ENCODE results near the gene ETNK2. TPM values are rescaled to one million over a fixed set of nuclear protein-coding genes. Genes with fewer than 3 reads are reported as not detected.

The ETNK2 gene
- total and polyA plus RNA-seq, 2 of the 4 experiments (the other 2 are of a cell fraction) = 18.9 to 26.0 TPM

- no TSS peak for BruUV-seq (replicated peaks)
- Histone ChIP-seq H3K9me3 (ENCODE audit: control insufficient read depth, insufficient read depth, low read length) (no peaks in the 10 kb centered on the region), H4K5ac (ENCODE audit: low read depth, low read length) (peak overlapping the region; percentile 80), H3K4me2 (ENCODE audit: low read depth, low read length) (peak overlapping the region; percentile 93), H3K9me1 (ENCODE audit: insufficient read depth, low read length) (peaks cover 7% of the 10 kb centered on the region; the same call in 1 of the 2 replicates), H3K14ac (replicated peaks; ENCODE audit: low read depth, low read length) (peak overlapping the region; percentile 92), H2AK9ac (replicated peaks; ENCODE audit: low read depth, low read length, poor library complexity) (peak overlapping the region; percentile 91), H3K27me3 (ENCODE audit: control insufficient read depth, insufficient read depth, low read length) (peaks cover 9% of the 10 kb centered on the region; the same call in 1 of the 2 replicates), H3K9ac (ENCODE audit: low read depth, low read length) (peak overlapping the region; percentile 85), H4K91ac (ENCODE audit: insufficient read depth, low read depth, low read length) (peak overlapping the region; percentile 71; the same call in 1 of the 2 replicates), H3K18ac (ENCODE audit: low read depth, low read length) (peak overlapping the region; percentile 15), H4K20me1 (ENCODE audit: insufficient read depth, low read length) (no peaks in the 10 kb centered on the region), H3K56ac (ENCODE audit: extremely low read depth, insufficient read depth, low read length) (peak overlapping the region; percentile 28; the same call in 1 of the 2 replicates), H3K36me3 (ENCODE audit: control insufficient read depth, insufficient read depth, low read length) (0 out of 2 replicates have a peak, but pooled peaks cover 1% of the 10 kb centered on the region), H3K4ac (ENCODE audit: low read depth, low read length) (peak overlapping the region; percentile 93), H2AFZ (replicated peaks; ENCODE audit: low read length, poor library complexity) (peak overlapping the region; percentile 95), H4K8ac (ENCODE audit: low read depth in 2 of 2, low read length in 2 of 2) (peak overlapping the region; percentile 90 to 94), H3K23ac (ENCODE audit: low read depth, low read length) (peak overlapping the region; percentile 82; the same call in 1 of the 2 replicates), H2AK5ac (ENCODE audit: low read depth, low read length) (peak overlapping the region; percentile 84), H2BK5ac (ENCODE audit: low read depth, low read length, poor library complexity, severe bottlenecking) (no peak overlapping the region), H3K4me1 (ENCODE audit: control insufficient read depth, insufficient read depth, low read length) (peaks cover 7% of the 10 kb centered on the region), H2BK20ac (ENCODE audit: low read depth, low read length) (no peak overlapping the region), H2BK15ac (ENCODE audit: low read depth, low read length) (peak overlapping the region; percentile 41; the same call in 1 of the 3 replicates), H2BK120ac (ENCODE audit: low read depth, low read length) (peak overlapping the region; percentile 19; the same call in 1 of the 2 replicates), H3K4me3 (ENCODE audit: insufficient read depth, low read depth, low read length) (peak overlapping the region; percentile 95), H3K79me1 (ENCODE audit: low read depth in 1 of 2, low read length in 2 of 2) (peaks cover 0 to 9% of the 10 kb centered on the region in 2 experiments; a peak in 2 of 4 replicates), H3K27ac (ENCODE audit: insufficient read depth, low read length) (peak overlapping the region; percentile 20; the same call in 1 of the 2 replicates)
- CTCF ChIA-PET = interaction anchor here (0.6 to 1.2 kb wide), 2 partner anchors 54 to 412 kb away, joined by 3 to 5 read pairs; no protein-coding TSS in a partner anchor
- 45% methylated on average over 10 of the region's 25 CpGs; no CpG with 5 or more reads in 1 of the 2 experiments for WGBS, 2 experiments (ENCODE audit: extremely low coverage in 2 of 2, insufficient read length in 1 of 2)
- no peak for DNase-seq
- dilution Hi-C loops (cut with HindIII; ENCODE audit: low sequenced_read_pairs, unreplicated experiment) = loop anchor here (25.0 kb wide), 1 partner anchor 235 kb away; no protein-coding TSS in a partner anchor
- peak; percentile 9 for ATAC-seq (ENCODE audit: low read depth)
- intact Hi-C loops (cut with micrococcal nuclease) = no loop called here
- POLR2A ChIA-PET (ENCODE audit: unreplicated experiment) = no interaction called here
- in situ Hi-C loops (cut with MboI; ENCODE audit: low sequenced_read_pairs) = no loop called here
- no peak for TF ChIP-seq MAZ (IDR thresholded peaks at IDR 0.05; ENCODE audit: borderline replicate concordance, low read depth, low read length)
- no peak for TF ChIP-seq MAFK (IDR thresholded peaks at IDR 0.05; ENCODE audit: low read depth, low read length)
- TF ChIP-seq FOS (IDR thresholded peaks at IDR 0.05; ENCODE audit: low read depth, low read length) = no peak
- no peak for TF ChIP-seq MXI1 (IDR thresholded peaks at IDR 0.05; ENCODE audit: borderline replicate concordance, low read depth, low read length)
- no peak for TF ChIP-seq CHD1 (IDR thresholded peaks at IDR 0.05; ENCODE audit: low read depth, low read length)
- no peak for TF ChIP-seq NFE2L2 (IDR thresholded peaks at IDR 0.05; ENCODE audit: low read depth, low read length)
- TF ChIP-seq BHLHE40 (IDR thresholded peaks at IDR 0.05; ENCODE audit: low read depth, low read length) = no peak
- TF ChIP-seq ELK1 (IDR thresholded peaks at IDR 0.05; ENCODE audit: borderline replicate concordance, low read depth, low read length) = no peak
- no peak for TF ChIP-seq SMC3 (IDR thresholded peaks at IDR 0.05; ENCODE audit: low read depth, low read length)
- TF ChIP-seq, protein P1, sequence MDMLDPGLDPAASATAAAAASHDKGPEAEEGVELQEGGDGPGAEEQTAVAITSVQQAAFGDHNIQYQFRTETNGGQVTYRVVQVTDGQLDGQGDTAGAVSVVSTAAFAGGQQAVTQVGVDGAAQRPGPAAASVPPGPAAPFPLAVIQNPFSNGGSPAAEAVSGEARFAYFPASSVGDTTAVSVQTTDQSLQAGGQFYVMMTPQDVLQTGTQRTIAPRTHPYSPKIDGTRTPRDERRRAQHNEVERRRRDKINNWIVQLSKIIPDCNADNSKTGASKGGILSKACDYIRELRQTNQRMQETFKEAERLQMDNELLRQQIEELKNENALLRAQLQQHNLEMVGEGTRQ (IDR thresholded peaks at IDR 0.05; ENCODE audit: low read depth, low read length) = no peak
- no peak for TF ChIP-seq POLR2A (IDR thresholded peaks at IDR 0.05; ENCODE audit: low read depth, low read length)
- TF ChIP-seq RFX5 (IDR thresholded peaks at IDR 0.05; ENCODE audit: low read depth, low read length) = no peak
- no peak for TF ChIP-seq CTCF (conservative IDR thresholded peaks at IDR 0.05; ENCODE audit: low read depth, low read length)
- no peak for TF ChIP-seq RAD21 (IDR thresholded peaks at IDR 0.05; ENCODE audit: low read length)
Observed at GRCh38 chr1:204152310-204153044, 633 bp upstream of the ETNK2 start.
